HG03439 (cell line): Measurements from ENCODE around the gene OR4E2.
A peak's percentile ranks its signal among the peaks of the same experiment; 100 is the strongest.
"Not testable (repeated sequence)": the region's sequence is repeated elsewhere in the genome, so short reads cannot be mapped to it uniquely, and the experiment has no call there.

ENCODE experiments used
- ATAC-seq: cut with Tn5 transposase; IDR thresholded peaks from one replicate; pipeline ENCODE4 v1.9.1; 2021; ENCODE audit warnings: mild to moderate bottlenecking, moderate library complexity; ENCODE audit not compliant: unreplicated experiment

The OR4E2 gene

GRCh38 chr14:21694425-21694824, 40.8 kb downstream of the OR4E2 start:
- no peak for ATAC-seq

DNA sequence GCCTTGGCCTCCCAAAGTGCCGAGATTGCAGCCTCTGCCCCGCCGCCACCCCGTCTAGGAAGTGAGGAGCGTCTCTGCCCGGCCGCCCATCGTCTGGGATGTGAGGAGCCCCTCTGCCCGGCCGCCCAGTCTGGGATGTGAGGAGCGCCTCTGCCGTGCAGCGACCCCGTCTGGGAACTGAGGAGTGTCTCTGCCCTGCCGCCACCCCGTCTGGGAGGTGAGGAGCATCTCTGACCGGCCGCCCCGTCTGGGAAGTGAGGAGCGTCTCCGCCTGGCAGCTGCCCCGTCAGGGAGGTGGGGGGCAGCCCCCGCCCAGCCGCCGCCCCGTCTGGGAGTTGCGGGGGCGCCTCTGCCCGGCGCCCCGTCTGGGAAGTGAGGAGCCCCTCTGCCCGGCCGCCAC, 44.0 kb downstream of the OR4E2 start:
- ATAC-seq: not testable (repeated sequence)

GRCh38 chr14:21698538-21698937, 44.9 kb downstream of the OR4E2 start:
- not testable (repeated sequence) for ATAC-seq

GRCh38 chr14:21699551-21699950, 45.9 kb downstream of the OR4E2 start:
- ATAC-seq: no peak

DNA sequence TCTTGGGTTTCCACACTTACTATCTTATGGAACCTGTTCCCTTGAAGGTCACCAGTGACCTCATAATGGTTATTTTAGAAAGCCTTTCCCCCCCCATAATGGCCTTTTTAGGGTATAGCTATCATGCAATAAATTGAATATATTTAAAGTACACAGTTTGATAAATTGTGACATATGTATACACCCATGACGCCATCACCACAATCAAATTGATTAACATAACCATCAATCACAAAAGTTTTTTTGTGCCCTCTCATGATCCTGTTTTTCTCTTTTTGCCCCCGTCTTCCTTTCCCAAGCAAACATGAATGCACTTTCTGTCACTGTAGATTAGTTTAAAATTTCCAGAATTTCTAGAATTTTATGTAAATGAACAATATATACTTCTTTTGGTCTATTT, 48.7 kb downstream of the OR4E2 start:
- no peak for ATAC-seq

DNA sequence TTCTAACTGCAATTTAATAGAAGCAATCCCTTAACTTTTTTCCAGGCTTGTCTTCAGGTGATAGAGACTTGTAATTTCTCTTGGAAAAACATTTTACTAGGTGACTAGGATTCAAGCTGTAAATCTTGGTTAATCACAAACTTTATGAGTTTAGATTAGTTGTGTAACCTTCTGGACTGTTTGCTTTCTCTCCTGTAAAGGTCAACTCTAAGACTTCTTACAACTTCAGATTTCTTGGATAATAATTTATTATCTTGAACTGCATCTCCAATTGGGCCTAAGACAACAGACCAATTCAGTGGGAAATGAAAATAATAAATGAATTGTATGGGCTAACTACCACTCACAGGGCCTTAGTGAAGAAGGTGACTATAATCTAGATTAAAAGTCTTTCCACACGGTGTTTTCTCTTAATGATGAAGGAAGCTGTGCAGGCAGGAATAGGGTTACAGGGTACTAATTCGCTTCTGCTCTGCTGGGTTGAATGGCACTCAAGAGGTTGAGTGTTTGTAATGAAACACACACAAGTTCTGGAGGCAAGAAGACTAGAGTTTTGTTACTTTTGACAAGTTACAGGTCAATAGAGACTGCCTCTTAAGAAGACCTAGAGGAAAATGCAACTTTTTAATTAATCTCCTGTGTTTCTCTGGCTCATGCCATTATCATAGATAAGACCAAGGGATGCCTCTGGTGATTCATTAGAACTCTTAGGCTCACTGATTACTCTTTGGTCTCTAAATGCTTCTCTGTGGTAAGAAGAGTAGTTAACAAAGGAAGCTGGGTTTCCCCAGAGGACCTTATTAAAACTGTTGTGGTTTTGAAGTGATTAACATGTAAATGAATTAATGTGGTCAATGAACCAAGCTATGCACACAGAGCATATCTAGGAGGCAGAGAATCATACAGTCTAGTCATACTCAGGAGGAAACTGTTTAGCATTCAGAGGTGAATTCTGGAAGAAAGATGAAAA, 50.0 kb downstream of the OR4E2 start:
- no peak for ATAC-seq

DNA sequence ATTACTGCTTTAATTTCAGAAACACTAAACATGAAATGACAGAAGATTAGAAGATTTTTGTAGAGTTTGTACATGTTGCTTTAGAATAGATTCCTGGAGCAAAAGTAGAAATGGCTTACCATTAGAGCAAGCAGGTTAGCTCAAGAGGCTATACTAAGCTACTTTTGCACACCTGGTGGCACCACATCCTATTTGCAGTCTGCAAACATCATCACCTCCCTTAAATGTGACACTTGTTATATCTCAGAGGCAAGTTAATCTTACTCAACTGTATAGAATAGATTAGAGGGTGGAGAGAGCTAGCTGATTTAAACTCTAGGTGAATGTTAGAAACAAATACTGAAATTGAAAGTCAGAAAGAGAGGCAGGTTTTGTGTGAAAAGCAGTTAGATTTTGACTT, 50.7 kb downstream of the OR4E2 start:
- ATAC-seq: no peak

DNA sequence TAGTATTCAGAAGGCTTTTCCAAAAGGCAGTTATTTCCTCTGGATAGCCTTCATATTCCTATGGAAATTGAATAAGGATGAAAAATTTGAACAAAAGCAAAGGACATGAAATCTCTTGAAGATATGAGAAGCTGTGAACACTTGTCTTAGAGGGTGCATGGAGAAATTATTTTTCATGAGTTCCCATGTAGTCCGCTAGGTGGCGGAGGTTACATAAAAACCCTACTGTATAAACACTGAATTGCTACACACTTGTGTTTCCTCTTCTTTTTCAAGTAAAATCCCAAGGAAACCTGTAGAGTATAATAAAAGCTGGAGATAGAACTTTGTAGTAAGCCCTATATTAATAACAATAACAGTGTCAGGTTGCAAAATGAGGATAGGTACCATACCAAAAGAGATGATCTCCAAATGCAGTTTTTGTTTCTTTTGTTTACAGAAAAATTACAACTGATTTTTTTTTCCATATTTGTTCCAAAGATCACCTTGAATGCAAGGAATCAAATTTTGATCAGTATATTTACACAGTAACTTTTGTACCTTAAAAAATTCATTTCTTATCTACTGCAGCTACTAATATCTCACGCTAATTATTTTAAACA, 57.8 kb downstream of the OR4E2 start:
- ATAC-seq: peak; percentile 67

DNA sequence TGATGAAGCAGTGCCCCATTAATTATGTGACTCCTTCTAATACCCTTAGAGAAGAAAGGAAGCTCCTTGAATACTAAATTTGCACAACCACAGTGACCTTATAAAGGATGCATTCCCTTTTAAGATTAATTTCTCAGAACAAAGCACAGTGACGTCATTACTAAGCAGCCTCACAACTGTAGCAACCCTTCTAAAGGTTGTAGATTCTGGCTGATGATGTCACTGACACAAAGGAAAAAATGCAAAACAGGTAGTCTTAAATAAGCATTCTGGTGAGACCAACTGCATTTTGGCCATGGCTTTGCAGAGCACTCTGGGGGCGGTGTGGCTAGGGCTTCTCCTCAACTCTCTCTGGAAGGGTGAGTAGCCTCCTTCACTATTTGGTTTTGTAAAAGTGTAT, 58.4 kb downstream of the OR4E2 start:
- no peak for ATAC-seq

- no peak for ATAC-seq
Measured at GRCh38 chr14:21714318-21714929, 60.8 kb downstream of the OR4E2 start.
